Measurements from ENCODE around the gene COIL. TPM values are rescaled to one million over a fixed set of nuclear protein-coding genes. Genes with fewer than 3 reads are reported as not detected.

The COIL gene
- 10.9 and 12.2 TPM in 2 replicates for total RNA-seq

DNA sequence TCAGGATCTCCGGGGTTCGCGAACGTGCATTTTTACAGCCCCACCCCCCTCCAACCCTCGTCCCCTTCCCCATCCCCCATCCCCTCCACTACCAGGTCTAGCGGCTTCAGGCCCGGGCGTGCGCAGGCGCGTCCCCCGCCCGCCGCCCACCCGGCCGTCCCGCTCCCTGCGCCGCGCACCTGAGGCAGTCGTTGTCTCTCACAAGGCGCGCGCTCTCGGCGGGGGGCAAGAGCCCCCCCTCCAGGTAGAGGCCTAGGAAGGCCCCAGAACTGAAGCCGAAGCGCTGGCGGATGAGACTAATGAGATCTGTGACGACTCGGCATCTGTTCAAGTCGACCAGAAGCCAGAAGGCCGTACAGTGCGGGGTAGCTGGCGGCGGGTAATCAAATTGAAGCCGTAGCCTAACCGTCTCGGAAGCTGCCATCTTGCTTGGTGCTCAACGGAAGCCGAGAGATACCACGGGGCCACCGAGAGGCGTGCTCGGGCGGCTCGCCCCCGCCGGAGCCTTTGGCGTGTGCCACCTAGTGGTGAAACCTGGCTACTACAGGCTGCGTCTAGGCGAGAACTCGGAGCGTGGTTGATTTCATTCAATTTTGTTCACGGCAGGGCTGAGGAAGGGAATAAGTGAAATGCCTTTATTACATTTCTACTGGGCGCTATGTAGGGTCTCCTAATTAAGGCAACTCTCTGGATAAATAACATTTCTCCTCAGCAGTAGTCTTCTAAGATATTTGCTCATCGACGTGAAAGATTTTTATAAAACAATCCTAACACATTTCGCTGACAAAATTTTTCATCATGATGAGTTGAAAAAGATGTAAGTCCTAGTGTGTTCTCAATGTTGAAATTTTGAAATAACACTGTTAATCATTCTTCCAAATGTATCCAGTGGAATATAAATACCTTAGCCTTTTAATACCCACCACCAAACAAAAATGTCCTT lies at the start of gene COIL:
Gene COIL (minus strand): TSS at position 455 of the 943 bp plus-strand sequence. CDS start 31 bp downstream, at position 424.

DNA sequence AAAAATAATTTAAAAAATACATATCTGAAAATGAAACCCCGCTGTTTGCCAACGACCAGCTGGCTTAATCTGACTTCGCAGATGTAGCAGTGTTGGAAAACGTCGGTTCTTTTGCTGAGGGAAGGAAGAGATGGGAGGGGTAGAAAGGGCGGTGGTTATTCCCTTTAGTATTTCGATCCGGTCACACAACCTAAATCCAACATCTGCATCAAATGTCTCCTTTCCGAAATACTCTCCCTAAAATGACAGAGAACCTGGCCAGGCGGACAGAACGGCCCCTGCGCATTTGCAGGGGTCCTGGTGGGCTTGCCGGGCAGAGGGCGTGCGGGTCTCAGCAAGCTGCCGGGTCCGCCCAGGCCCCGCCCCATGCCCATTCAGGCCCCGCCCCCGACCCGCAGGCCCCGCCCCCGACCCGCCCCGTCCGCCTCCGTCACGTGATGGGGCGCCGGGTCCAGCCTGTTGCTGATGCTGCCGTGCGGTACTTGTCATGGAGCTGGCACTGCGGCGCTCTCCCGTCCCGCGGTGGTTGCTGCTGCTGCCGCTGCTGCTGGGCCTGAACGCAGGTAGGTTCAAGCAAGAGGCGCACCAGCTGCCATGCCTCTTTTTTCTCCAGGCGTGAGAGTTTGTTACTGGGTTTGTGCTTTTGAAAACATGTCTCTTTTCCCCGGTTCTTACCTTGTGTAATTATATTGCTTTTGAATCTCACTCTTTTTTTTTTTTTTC lies 17.0 kb upstream of the COIL start, which contains the start of gene SCPEP1:
Gene SCPEP1 (plus strand): TSS at position 459 of the 723 bp plus-strand sequence. CDS start 29 bp downstream, at position 488.

GRCh38 chr17:56913867-56914580 lies 46.8 kb downstream of the COIL start, which contains the start of gene TRIM25:
Gene TRIM25 (minus strand): TSS chr17:56914049. CDS start chr17:56913988, 61 bp downstream.

Other genes with a start within 250 kb of the COIL start
- gene C17orf67, start 127.1 kb downstream of the COIL start, total RNA-seq, result 0.66 and 0.73 TPM in 2 replicates
- gene DGKE, start 126.9 kb downstream of the COIL start, total RNA-seq, result 5.0 and 5.2 TPM in 2 replicates
- gene TRIM25, start 47.0 kb downstream of the COIL start, total RNA-seq, result 41.7 and 54.6 TPM in 2 replicates
- gene SCPEP1, start 17.1 kb upstream of the COIL start, total RNA-seq, result 73.3 and 93.8 TPM in 2 replicates
- 10.9 and 13.2 TPM in 2 replicates for gene AKAP1, start 124.2 kb upstream of the COIL start, total RNA-seq

All from smooth muscle cell of trachea (primary cell).